GM18508 (cell line): ENCODE data around the gene DHRS1.

Experiments
- ATAC-seq: cut with Tn5 transposase; IDR thresholded peaks from one replicate; pipeline ENCODE4 v1.9.1; 2021; ENCODE audit warnings: moderate number of reproducible peaks; ENCODE audit not compliant: insufficient read depth, unreplicated experiment

Gene DHRS1

DNA sequence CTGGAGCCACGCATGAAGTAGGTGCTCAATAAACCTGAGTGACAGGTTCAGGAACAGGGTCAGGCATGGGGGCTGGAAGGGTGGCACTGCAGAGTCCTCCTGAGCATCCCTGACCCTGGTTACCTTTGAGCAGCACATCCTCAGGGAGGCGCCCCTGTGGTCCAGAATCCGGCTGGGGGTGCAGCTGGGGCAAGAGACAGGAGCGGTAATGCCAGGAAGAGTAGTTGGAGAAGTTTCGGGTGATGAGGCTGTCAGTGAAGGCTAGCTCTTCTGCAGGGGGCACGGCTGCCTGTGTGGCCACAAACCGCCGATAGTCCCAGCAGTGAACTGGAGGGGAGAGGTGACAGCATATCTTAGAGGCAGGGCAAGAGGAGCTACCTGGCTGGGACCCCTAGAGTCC is 30.2 kb downstream of the DHRS1 start:
- no peak for ATAC-seq

DNA sequence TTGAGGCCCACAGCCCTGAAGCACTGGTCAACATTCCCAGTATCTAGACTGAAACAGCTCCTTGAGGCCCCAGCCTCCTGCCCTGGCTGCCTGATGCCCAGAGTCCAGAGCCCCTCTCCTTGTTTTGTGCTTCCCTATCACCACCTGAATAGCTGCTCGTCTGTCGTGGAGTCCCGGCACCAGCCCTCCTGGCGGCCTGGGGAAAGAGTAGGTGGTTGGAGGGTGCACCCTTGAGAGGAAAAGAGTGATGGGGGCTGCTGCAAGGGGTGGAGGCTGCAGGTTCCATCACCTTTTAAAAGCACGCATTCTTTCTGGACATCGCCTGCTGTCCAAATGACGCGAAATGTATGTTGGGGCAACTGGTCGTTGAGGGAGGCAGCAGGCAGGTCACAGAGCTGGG is 31.4 kb downstream of the DHRS1 start:
- ATAC-seq = no peak

DNA sequence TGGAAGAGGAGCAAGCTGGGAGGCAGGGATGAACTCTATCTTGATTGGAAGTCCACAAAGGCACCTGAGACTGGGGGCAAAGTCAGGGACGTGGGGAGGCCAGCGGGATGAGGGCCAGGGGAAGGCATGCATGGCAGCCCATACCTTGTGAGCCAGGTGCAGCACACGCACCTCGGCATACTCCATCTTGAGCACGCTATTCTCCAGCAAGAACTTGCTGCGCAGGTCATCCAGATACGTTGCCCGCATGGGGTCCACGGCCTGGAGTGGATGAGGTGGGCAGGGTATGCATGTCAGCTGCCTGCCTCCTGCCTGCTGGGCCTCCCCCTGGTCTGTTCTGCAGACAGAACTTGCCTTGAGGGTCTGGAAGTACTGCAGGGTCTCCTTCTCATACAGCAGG is 32.1 kb downstream of the DHRS1 start:
- ATAC-seq = no peak

DNA sequence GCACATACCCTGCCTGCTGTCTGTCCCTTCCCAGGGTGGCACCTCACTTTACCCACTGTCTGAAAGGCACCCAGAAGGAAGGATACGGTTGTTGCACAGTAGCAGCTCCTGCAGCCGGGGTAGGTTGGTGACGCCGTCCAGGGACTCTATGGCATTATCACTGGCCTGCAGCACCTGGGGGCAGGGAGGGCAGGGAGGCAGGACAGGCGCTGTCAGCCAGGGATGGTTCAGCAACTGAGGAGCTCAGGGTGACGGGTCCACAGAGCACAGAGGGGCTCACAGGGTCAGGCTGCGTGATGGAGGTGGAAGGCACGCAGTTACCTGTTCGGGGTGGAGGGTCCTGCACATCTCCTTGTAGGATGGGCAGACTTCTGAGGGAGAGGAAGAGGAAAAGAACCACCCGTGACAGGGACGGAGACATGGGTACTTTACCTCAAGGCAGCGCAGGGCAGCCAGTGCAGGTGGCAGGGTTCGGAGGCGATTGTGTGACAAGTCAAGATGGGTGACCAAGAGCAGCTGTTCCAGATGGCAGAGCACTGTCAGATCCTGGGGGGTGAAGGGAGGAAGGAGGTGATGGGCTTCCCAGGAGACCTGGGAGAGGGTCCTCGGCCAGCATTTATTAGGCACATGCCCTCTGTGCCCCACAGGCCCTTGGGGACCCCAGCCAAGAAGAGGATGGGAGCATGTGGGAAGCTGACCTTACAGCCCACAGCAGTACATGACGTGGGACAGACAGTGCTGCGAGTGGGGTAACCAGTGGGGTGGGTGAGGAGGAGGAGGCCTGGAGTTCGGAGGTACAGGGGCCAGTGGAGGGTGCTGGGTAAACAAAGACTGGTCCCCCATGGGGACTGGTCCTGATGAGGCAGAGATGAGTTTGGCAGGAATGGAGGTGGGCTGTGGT is 33.0 kb downstream of the DHRS1 start:
- no peak for ATAC-seq

DNA sequence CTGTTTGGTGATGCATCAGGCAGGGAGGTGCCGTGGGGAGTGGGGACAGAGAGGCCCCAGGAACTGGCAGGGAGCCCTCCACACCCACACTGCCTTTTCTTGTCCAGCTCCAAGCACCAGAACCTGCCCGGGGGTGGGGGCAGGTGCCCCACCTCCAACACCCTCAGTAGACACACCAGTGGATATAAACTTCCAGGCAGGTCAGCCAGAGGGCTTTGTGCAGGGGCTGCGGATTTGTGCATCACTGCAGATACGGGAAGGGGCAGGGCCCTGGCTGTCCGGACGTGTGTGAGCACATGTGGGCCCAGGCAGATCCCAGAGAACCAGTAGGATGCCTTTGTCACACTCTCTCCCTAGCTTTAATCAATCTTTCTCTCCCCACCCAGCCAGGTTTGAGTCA is 35.3 kb downstream of the DHRS1 start:
- no peak for ATAC-seq

DNA sequence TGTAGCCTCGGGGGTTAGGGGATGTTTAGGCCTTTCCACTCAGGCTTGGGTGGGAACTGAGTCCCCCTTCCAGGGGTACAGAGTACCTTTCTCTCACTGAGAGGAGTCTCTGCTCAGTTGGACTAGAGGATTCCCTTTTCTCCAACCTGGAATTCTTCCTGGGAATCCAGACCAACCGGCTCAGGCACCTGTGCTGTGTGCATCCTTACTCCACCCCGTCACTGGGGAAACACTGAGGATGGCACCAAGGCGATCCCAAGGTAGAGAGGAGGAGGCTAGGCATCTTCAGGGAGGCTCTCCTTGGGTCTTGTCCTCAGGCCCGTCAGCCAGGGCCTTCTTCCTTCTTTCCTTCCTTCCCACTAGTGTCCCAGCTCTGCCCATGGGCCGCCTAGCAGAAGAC is 35.7 kb downstream of the DHRS1 start:
- no peak for ATAC-seq

DNA sequence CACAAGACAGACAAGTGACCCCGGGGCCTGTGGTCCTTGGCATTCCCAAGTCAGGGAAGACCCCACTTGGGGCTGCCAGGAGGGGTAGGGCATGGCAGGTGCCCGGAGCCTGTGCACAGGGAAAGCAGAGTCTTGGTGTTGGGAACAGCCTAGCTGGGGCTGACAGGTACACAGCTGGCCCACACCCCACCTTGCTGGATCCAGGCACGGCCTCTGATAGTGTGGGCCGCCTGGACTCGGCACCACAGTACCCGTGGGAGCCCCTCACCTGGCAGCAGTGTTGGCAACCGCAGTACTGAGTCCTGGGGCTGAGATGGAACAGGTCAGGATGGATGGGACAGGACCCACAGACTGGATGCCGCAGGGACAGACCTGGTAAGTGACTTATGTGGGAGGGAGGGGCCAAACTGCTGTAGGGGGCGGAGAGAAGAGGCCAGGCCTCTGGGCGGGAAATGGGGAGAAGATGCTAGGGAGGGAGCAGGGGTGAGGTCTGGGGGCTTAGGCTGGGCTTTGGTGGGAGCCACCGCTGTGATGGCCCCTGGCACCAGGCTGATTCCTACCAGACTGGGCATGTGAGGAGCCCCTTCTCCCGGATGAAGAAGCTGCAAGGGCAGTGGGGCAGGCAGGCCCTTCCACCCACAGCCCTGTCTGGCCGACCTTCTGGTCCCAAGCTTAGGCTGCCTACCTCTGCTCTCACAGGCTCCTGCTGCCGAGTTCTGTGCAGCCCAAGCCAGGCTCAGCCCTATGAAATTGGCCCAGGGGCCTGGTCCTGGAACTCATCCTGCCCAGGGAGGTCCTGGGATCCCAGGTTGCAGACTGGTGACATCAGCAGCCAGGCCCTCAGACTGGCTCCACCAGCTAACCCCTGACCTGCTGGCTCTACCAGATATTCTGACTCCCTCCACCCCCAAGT is 36.5 kb downstream of the DHRS1 start, which contains the start of gene TGM1:
Gene TGM1 (minus strand): TSS at position 357 of the 913 bp plus-strand sequence. CDS start 825 bp downstream, outside the sequence.
- ATAC-seq = no peak

DNA sequence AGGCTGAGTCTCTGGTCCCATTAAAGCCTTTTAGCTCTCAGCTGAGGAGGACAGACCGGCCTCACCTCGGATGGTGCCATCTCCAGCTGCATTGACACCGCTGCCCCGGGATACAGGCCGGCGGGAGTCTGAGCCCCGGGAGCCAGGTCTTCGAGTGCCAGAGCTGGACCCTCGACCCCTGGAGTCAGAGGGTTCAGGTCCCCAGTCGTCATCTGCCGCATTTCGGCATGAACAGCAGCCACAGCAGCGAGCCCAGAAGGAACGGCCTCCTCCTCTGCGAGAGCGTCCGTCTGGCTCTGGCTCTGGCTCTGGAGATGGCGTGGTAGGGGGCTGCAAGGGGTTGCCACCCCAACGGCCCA is 37.6 kb downstream of the DHRS1 start:
- ATAC-seq = no peak

DNA sequence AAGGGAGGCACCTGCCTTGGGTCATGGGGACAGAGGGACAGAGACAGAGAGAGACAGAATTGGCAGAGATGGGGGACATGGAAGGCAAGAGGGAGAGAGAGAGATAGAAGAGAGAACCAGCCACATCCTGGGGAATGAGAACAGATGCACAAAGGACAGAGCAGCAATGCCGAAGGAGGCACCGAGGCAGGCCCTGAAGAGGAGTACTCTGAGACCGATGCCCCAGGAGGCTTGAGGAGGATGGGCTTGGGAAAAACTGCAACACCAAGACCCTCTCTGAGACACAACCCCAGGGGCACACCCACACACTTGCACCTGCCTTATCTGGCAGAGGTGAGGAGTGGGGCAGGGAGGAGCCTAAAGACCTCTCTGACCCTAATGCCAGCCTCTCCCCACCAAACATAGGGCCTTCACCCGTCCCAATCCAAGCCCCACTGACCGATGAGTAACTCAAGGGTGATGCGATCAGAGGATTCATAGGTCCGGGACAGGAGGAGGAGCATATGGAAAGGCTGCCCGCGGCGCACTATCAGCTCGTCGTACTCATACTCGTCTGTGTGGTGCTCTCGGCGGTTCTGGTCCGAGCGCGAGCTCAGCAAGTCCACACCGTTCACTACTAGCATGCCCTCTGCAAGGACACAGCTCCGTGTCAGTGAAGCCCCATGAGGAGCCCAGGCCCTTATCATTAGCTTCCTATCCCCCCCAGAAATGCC is 38.2 kb downstream of the DHRS1 start:
- ATAC-seq = no peak

DNA sequence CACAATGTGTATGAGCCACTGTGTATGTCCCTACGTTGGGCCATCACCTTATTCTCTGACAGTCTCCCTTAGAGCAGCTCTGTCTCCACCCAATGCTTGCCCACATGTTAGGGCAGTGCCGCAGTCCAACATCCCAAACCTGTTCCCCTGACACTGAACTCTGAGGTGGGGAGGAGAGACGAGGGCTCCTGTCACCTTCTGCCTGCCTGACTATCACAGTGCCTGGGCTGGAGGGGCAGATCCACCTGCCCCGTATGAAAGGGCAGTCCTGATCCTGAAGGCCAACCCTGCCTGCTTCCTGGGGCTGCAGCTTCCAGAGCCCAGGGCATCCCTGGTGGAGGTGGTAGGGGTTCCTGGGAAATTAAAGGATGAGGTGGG is 38.8 kb downstream of the DHRS1 start:
- no peak for ATAC-seq

DNA sequence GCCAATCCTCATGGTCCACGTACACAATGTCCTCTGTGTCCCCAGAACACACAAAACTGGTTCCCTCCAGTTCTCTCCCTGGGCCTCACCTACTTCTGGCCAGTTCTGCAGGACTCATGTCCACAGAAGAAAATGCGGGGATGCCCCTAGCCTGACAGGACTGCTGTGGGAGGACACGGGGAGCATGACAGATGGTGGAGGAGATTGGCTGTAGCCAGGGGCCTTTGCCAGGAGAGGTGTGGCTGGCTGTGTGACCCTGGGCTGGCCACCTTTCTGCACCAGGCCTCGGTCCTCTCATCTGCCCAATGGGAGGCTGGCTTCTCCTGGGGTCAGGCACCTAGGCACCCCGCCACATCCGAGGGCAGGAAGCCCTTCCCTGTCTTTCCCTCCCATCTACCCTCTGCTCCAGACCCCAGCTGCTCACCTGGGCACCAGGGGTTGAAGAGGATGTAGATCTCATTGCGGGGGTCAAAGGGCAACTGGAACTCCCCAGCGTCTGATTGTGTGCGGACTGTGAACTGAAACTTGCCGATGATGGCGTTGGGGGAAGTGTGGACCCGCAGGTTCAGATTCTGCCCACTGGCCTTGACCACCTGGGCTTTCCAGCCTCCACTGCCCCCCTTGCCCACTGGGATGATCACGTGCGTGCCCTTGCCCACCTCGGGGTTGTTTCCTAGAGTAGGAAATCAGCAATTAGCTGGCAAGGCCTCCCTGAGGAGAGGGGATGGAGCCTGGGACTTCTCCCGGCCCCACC is 39.4 kb downstream of the DHRS1 start:
- ATAC-seq = no peak

DNA sequence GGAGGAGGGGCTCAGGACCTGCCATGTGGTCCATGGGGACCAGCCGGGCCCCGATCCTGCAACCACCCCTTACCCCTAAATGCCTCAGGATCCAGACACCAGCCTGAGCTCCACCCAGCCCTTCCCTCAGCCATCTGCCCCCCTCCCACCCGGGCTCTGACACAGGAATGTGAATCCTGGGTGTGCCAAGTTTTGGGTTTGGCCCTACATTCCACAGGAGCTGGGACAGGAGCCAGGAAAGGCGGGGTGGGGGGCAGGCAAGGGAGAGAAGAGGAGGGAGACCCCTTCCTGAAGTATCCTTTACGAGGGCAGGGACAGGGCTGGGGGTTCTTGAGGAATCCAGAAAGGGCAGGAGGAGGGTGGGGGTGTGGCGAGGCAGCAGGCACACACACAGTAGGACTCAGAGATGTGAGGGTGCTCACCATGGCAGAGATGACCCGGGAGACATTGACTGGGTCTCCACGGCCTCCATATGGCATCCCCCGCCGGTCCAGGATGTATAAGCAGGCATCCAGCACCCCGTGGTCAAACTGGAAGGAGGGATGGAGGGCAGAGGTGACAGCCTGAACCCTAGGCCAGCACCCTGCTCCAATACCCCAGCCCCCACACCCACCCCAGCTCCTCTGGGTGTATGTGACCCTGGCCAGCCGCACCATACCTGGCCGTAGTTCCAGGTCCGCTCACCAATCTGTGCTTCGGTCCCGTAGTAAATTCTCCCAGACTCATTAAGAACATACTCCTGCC is 40.1 kb downstream of the DHRS1 start:
- ATAC-seq = no peak

DNA sequence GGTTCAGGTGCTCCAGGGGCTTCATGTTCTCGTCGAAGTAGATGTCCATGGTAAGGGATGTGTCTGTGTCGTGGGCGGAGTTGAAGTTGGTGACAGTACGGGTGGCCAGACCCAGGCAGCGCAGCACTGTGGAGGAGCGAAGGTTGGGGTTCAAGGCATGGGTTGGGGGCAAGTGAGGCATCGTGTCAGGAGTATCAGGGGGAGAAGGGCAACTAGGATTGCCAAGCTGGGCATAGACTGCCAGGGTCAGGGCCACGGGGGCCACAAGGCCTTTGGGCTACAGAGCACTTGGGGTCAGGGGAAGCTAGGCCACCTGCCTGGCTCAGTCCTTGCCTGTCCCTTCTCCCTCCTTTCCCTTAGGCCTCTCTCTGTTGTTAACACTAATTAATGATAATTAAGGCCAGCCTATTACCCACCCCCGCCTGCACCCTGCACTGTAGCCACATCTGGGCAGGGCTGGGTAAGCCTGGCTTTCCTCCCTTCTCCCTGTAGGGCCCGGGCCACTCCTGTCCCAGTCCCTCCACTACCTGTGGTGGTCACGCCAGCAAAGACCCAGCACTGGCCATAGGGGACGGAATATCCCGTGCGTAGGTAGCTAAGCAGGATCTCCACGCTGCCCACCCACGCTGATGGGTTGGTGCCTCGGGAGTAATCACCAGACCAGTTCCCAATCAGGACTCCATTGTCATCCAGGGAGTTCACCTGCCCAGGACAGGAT is 40.9 kb downstream of the DHRS1 start:
- ATAC-seq = no peak

DNA sequence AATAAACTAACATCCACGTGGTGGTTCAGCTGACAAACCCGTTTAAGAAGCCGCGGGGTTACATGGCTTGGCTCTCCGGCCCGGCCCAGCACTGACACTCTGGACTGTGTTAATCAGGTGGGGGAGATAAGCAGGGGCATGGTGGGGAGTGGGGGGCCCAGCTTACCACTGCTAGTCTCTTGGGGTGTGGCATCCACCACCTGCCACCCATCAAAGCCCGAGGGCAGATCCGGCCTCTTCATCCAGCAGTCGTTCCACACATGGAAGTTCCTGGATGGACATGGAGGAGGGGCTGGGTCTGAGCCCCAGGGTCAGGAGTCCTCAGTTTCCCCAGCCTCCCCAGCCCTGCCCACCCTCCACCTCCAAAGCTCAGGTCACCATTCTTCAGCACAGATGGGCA is 41.5 kb downstream of the DHRS1 start:
- ATAC-seq = no peak

DNA sequence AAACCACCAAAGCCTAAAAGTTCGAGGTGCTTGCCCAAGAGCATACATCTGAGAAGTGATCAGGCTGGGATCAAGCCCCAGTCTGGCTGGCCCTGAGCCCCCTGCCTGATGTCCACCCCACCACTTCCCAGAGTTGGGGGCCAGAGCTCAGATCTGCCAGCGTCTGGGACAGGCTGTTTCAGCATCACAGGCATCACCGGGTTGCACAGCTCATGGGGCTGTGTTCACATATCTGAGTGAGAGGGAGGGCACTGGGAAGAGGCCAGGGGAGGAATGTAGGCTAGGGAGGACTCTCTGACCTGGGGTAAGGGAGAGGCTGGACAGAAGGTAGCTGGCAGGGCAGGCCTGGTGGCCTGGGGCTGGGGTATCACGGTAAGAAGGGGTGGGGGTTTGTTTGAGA is 42.6 kb downstream of the DHRS1 start:
- ATAC-seq = no peak

DNA sequence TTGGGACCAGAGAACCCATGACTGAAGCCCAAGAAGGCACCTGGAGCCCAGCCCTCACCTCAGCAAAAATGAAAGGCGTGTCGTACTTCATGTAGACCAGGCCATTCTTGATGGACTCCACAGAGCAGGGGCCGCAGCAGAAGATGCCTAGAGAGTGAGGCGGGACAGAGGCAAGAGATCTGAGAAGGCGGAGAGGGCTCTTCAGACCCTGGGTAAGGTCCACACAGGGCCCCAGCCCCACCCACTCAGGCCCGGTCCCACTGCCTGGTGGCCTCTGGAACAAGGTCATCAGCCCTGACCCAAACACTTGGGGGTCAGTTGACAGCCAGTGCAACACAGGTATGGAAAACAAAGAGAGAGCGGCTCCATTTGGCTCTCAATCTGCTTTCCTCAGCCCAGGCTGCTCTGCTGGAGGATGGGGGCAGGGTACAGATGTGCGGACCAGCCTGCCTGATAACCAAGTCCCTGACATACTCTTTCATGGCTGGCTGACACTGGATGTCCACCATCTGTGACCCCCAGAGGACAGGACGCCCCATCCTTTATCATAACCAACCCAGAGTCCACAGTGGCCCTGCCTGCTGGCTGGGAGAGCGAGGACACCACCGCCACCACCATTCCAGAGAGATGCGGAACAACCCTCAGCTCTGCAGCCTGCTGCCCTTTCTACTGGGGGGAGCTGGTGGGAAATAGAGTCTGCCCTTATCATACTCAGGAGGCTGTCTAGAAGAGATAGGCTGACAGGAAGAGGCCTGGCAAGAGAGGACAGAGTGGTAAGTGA is 43.5 kb downstream of the DHRS1 start:
- ATAC-seq = no peak

DNA sequence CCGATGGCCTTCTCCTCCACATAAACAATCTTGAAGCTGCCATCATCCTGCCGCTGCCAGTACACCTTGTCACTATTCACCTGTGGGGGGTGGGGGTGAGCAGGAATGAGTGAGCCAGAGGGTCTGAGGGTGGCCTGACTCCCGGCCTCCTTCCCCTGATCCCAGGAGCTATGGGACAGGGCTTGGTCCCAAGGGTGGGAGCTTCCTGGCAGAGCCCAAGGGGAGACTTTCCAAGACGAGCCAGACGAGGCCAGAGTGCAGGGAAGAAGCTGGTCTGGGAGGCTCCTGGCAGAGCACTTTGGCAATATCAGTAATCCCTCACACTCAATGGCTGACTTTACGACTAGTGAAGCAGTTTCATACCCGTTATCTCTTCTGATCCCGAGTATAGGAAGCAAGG is 44.1 kb downstream of the DHRS1 start:
- ATAC-seq = no peak
